Fibroblast of lung (primary cell): Measurements from ENCODE around the gene PSMD8.

Source experiments
- CTCF ChIP-seq, 2 donors: IDR thresholded peaks in 1 of 2; conservative IDR thresholded peaks in 1 of 2; 1 replicate in 1 of 2; 2 replicates in 1 of 2; pipeline ENCODE4 v1.5.1; 2011 to 2012; ENCODE audit warnings: low read length in 2 of 2, control low read depth in 1 of 2, inconsistent platforms in 1 of 2, low read depth in 1 of 2, mild to moderate bottlenecking in 1 of 2
- EZH2 ChIP-seq: IDR thresholded peaks from 2 replicates; pipeline ENCODE4 v1.5.1; 2012; ENCODE audit warnings: low read length, control low read depth, mild to moderate bottlenecking; ENCODE audit errors: missing control alignments

- TF ChIP-seq CTCF (conservative IDR thresholded peaks at IDR 0.05 in 1 of 2, IDR thresholded peaks at IDR 0.05 in 1 of 2; ENCODE audit: low read depth in 1 of 2, low read length in 2 of 2) (no peak), EZH2 (no peak)
These were observed 42.6 kb upstream of the PSMD8 start for GRCh38 chr19:38331728-38332127.
